HepG2 (cell line): ENCODE results near the gene MYO18A. TPM values are rescaled to one million over a fixed set of nuclear protein-coding genes. Genes with fewer than 3 reads are reported as not detected.

Source experiments
- ATAC-seq: fragments of 200-7000 bp; cut with Tn5 transposase; 3 replicates; pipeline ENCODE4 v1.9.1; 2020; ENCODE audit warnings: mild to moderate bottlenecking, moderate library complexity
- BruUV-seq: library from RNA; stranded (reverse); fragments of 400-500 nt; replicated peaks from 2 replicates; lab custom pipeline; 2021; lab: Mats Ljungman, UMichigan
- CTCF ChIA-PET: fragments of 300-600 bp; formaldehyde crosslinking; extraction: SDS; loops from one replicate; lab custom pipeline; 2021; ENCODE audit warnings: low total read pairs, inconsistent platforms, low intra/inter-chr PET ratio; lab: Yijun Ruan, JAX
- POLR2A ChIA-PET: fragments of 350-600 bp; sonication (Branson Sonifier 250); formaldehyde crosslinking; loops from one replicate; lab custom pipeline; 2020; ENCODE audit warnings: antibody characterized with exemption, inconsistent platforms; lab: Yijun Ruan, JAX
- DNase-seq: peaks from one replicate; pipeline ENCODE4 v3.0.0-alpha.2; 2015; ENCODE audit warnings: low spot score
- FAIRE-seq: peaks from 3 replicates; lab custom pipeline; 2011; peaks lifted over from hg19 to GRCh38; lab: Jason Lieb, UNC
- H2AFZ ChIP-seq: one replicate; pipeline ENCODE4 v1.6.1; 2011; ENCODE audit warnings: low read length, inconsistent platforms
- H3K27ac ChIP-seq: fragments of 300-600 bp; 3 replicates; pipeline ENCODE4 v1.8.0; 2011; ENCODE audit warnings: mixed run types, mild to moderate bottlenecking, mixed read lengths, low read length, inconsistent platforms; ENCODE audit not compliant: insufficient read depth; ENCODE audit errors: extremely low read length
- H3K27me3 ChIP-seq, 2 experiments: fragments of 200-600 bp in 1 of 2; 2 replicates in 1 of 2; 3 replicates in 1 of 2; pipeline versions ENCODE4 v1.6.0 to v1.8.0; 2011; ENCODE audit warnings: low read length in 2 of 2, mild to moderate bottlenecking in 2 of 2, moderate library complexity in 2 of 2, inconsistent platforms in 1 of 2; ENCODE audit not compliant: insufficient read depth in 2 of 2, control insufficient read depth in 1 of 2
- H3K36me3 ChIP-seq, 2 experiments: fragments of 200-600 bp in 1 of 2; replicated peaks in 1 of 2; 2 replicates in 1 of 2; 3 replicates in 1 of 2; pipeline versions ENCODE4 v1.5.1 to v1.8.0; 2011; ENCODE audit warnings: low read length in 2 of 2, inconsistent platforms in 1 of 2; ENCODE audit not compliant: insufficient read depth in 2 of 2, control insufficient read depth in 1 of 2
- H3K4me1 ChIP-seq: 2 replicates; pipeline ENCODE4 v1.5.1; 2012; ENCODE audit warnings: low read length, inconsistent platforms; ENCODE audit not compliant: insufficient read depth
- H3K4me2 ChIP-seq: 2 replicates; pipeline ENCODE4 v1.6.0; 2011; ENCODE audit warnings: low read depth, low read length, inconsistent platforms
- H3K4me3 ChIP-seq, 3 experiments: fragments of 200-600 bp in 1 of 3; sonication (generic), shearing (Covaris generic) in 1 of 3; replicated peaks in 1 of 3; 2 replicates each; pipeline ENCODE4 v1.5.1; 2011 to 2016; ENCODE audit warnings: low read length in 3 of 3, inconsistent platforms in 2 of 3, low read depth in 2 of 3, mild to moderate bottlenecking in 2 of 3, control low read depth in 1 of 3, mixed read lengths in 1 of 3; ENCODE audit not compliant: insufficient read depth in 1 of 3
- H3K79me2 ChIP-seq: one replicate; pipeline ENCODE4 v1.6.1; 2011; ENCODE audit warnings: low read length, inconsistent platforms; ENCODE audit not compliant: insufficient read depth
- H3K9ac ChIP-seq: 2 replicates; pipeline ENCODE4 v1.6.0; 2011; ENCODE audit warnings: mild to moderate bottlenecking, low read depth, low read length, inconsistent platforms; ENCODE audit not compliant: insufficient read depth
- H3K9me3 ChIP-seq: 2 replicates; pipeline ENCODE4 v1.5.1; 2012; ENCODE audit warnings: mild to moderate bottlenecking, low read length
- H4K20me1 ChIP-seq: 2 replicates; pipeline ENCODE4 v1.6.0; 2011; ENCODE audit warnings: inconsistent platforms, mild to moderate bottlenecking, low read length, moderate library complexity; ENCODE audit not compliant: insufficient read depth
- BORCS8-MEF2B ChIP-seq: sonication (generic); formaldehyde crosslinking; IDR thresholded peaks from 2 replicates; pipeline ENCODE4 v1.8.0; 2022; ENCODE audit warnings: mild to moderate bottlenecking, missing genetic modification reagents
- HHEX ChIP-seq: IDR thresholded peaks from 2 replicates; pipeline ENCODE4 v1.6.1; 2016; ENCODE audit warnings: control low read depth
- HNF4A ChIP-seq: sonication (generic); formaldehyde crosslinking; IDR thresholded peaks from 2 replicates; pipeline ENCODE4 v1.4.0; 2020; ENCODE audit warnings: missing genetic modification reagents
- HNRNPUL1 ChIP-seq: fragments of 200-400 bp; formaldehyde crosslinking; IDR thresholded peaks from 2 replicates; pipeline ENCODE4 v1.6.1; 2017; ENCODE audit warnings: low read depth, mild to moderate bottlenecking, low read length, moderate library complexity
- LCORL ChIP-seq, 2 experiments: fragments of 450-650 bp in 1 of 2; sonication (generic) in 1 of 2; formaldehyde crosslinking in 1 of 2; IDR thresholded peaks; 2 replicates each; pipeline versions ENCODE4 v1.5.0 to v1.6.1; 2017 to 2020; ENCODE audit warnings: antibody characterized with exemption in 1 of 2, missing genetic modification reagents in 1 of 2
- SMARCC2 ChIP-seq: fragments of 450-650 bp; IDR thresholded peaks from 2 replicates; pipeline ENCODE4 v1.6.1; 2017; ENCODE audit warnings: antibody characterized with exemption, mild to moderate bottlenecking
- STAT5B ChIP-seq: sonication (generic); formaldehyde crosslinking; IDR thresholded peaks from 2 replicates; pipeline ENCODE4 v1.4.0; 2020; ENCODE audit warnings: missing genetic modification reagents
- ZBTB14 ChIP-seq: sonication (generic); formaldehyde crosslinking; IDR thresholded peaks from 2 replicates; pipeline ENCODE4 v1.4.0; 2020; ENCODE audit warnings: missing genetic modification reagents
- ZFP36L2 ChIP-seq: sonication (generic); formaldehyde crosslinking; IDR thresholded peaks from 2 replicates; pipeline ENCODE4 v1.4.0; 2020; ENCODE audit warnings: missing genetic modification reagents
- ZIK1 ChIP-seq: sonication (generic); formaldehyde crosslinking; IDR thresholded peaks from 2 replicates; pipeline ENCODE4 v1.5.0; 2020; ENCODE audit warnings: mild to moderate bottlenecking, low read depth, missing genetic modification reagents, borderline replicate concordance
- ZNF232 ChIP-seq: sonication (generic); formaldehyde crosslinking; IDR thresholded peaks from 2 replicates; pipeline ENCODE4 v1.4.0; 2020; ENCODE audit warnings: missing genetic modification reagents, borderline replicate concordance
- ZNF331 ChIP-seq: sonication (generic); formaldehyde crosslinking; IDR thresholded peaks from 2 replicates; pipeline ENCODE4 v1.4.0; 2020; ENCODE audit warnings: missing genetic modification reagents
- ZNF333 ChIP-seq: sonication (generic); formaldehyde crosslinking; IDR thresholded peaks from 2 replicates; pipeline ENCODE4 v1.4.0; 2020; ENCODE audit warnings: mild to moderate bottlenecking, missing genetic modification reagents, borderline replicate concordance
- ZNF567 ChIP-seq: sonication (generic); formaldehyde crosslinking; IDR thresholded peaks from 2 replicates; pipeline ENCODE4 v1.8.1; 2023; ENCODE audit warnings: mild to moderate bottlenecking, missing genetic modification reagents, borderline replicate concordance
- ZNF577 ChIP-seq: sonication (generic); formaldehyde crosslinking; IDR thresholded peaks from 2 replicates; pipeline ENCODE4 v1.4.0; 2020; ENCODE audit warnings: mild to moderate bottlenecking, low read depth, missing genetic modification reagents, borderline replicate concordance
- ZSCAN9 ChIP-seq: IDR thresholded peaks from 2 replicates; pipeline ENCODE4 v1.6.1; 2016; ENCODE audit warnings: borderline replicate concordance
- WGBS: methylation state at CpG from one replicate; pipeline ENCODE4 v1.1.6; 2017; ENCODE audit warnings: low lambda C conversion rate; 5-methylcytosine and 5-hydroxymethylcytosine counted together
- in situ Hi-C: cut with HindIII; loops from 2 replicates; pipeline ENCODE4 v1.10.0; 2017; ENCODE audit warnings: low pct_unique_long_range_greater_than_20kb; ENCODE audit not compliant: extremely low pct_ligation_motif_present
- intact Hi-C: fragments of 100-400 bp; cut with micrococcal nuclease; formaldehyde crosslinking; loops from one replicate; pipeline ENCODE4 v1.10.0; 2022; ENCODE audit not compliant: unreplicated experiment
- polyA plus RNA-seq, 8 experiments: library from polyadenylated mRNA; depleted of rRNA in 3 of 8; stranded (reverse) in 7 of 8; unstranded in 1 of 8; fragments of >200 nt; fragmentation: Illumina TruSeq in 4 of 8; extraction: Trizol in 4 of 8; gene quantifications; 2 replicates each; pipeline versions ENCODE4 v1.2.1 to v1.2.3, GENCODE V29; 2011 to 2016; ENCODE audit warnings: low read depth in 4 of 8, missing spikeins in 1 of 8, mixed read lengths in 1 of 8; ENCODE audit not compliant: insufficient read depth in 1 of 8
- total RNA-seq, 5 experiments: library from RNA; depleted of rRNA; stranded (reverse); fragments of >200 nt; fragmentation: Illumina TruSeq; extraction: Trizol; gene quantifications; 2 replicates each; pipeline ENCODE4 v1.2.3, GENCODE V29; 2016; ENCODE audit warnings: low read depth in 1 of 5

The MYO18A gene
- total and polyA plus RNA-seq, 2 of the 13 experiments (the other 11 are each of a cell fraction or from before 2014, with no cell fraction given) = 16.8 to 24.8 TPM

- FAIRE-seq (no peak), DNase-seq (no peak), ATAC-seq (no peak)
- no peaks in the 10 kb centered on the region for H3K27me3 ChIP-seq
- ChIA-PET POLR2A (interaction anchor here (21.6 kb wide), 1 partner anchor 16 kb away, joined by 618 read pairs; the partner anchor contains the start of gene MYO18A), CTCF (no interaction called here)
- peaks cover 57% of the 10 kb centered on the region for H3K4me1 ChIP-seq
- no TSS peak for BruUV-seq
- in situ Hi-C loops = no loop called here
- H3K79me2 ChIP-seq = peaks cover 69% of the 10 kb centered on the region
- H3K36me3 ChIP-seq = peaks cover 22 to 52% of the 10 kb centered on the region in 2 experiments
- no peaks in the 10 kb centered on the region for H3K9me3 ChIP-seq
- no peak overlapping the region for H3K4me2 ChIP-seq
- 75% methylated on average over 11 of the region's 11 CpGs for WGBS
- peak overlapping the region; percentile 40 for H3K27ac ChIP-seq
- H3K4me3 ChIP-seq = no peak overlapping the region
- H2AFZ ChIP-seq = no peak overlapping the region
- intact Hi-C loops = no loop called here
- H3K9ac ChIP-seq = no peak overlapping the region
- TF ChIP-seq ZBTB14 (CRISPR knock-in tag) (no peak), LCORL (IDR thresholded peaks at IDR 0.05) (no peak), LCORL (CRISPR knock-in tag; IDR thresholded peaks at IDR 0.05) (no peak), HNF4A (0 out of 2 replicates have a peak, but pooled peaks have one; percentile 13), ZNF331 (CRISPR knock-in tag) (no peak)
- peaks cover 19% of the 10 kb centered on the region for H4K20me1 ChIP-seq
Observed at GRCh38 chr17:29162082-29162908, 17.9 kb downstream of the MYO18A start.

- BruUV-seq = no TSS peak
- Histone ChIP-seq H3K4me3 (no peak overlapping the region), H3K79me2 (peaks cover 83% of the 10 kb centered on the region), H3K9me3 (no peaks in the 10 kb centered on the region), H4K20me1 (peaks cover 18% of the 10 kb centered on the region), H3K27me3 (no peaks in the 10 kb centered on the region), H3K9ac (peak overlapping the region; percentile 54; the same call in 1 of the 2 replicates), H3K4me1 (peaks cover 77% of the 10 kb centered on the region), H3K27ac (peak overlapping the region; percentile 73), H3K4me2 (peak overlapping the region; percentile 71), H3K36me3 (peaks cover 9 to 36% of the 10 kb centered on the region in 2 experiments), H2AFZ (no peak overlapping the region)
- no peak for ATAC-seq
- in situ Hi-C loops (no loop called here), intact Hi-C loops (no loop called here)
- ChIA-PET CTCF (no interaction called here), POLR2A (interaction anchor here (2.1 to 21.6 kb wide), 2 partner anchors 11 to 18 kb away, joined by 7 to 618 read pairs; partner anchors contain the start of gene MYO18A)
- FAIRE-seq = no peak
- no peak for DNase-seq
- WGBS = 8% methylated on average over 2 of the region's 2 CpGs
- TF ChIP-seq ZIK1 = no peak
- no peak for TF ChIP-seq ZFP36L2 (CRISPR knock-in tag)
- no peak for TF ChIP-seq HNRNPUL1
- TF ChIP-seq STAT5B (CRISPR knock-in tag) = no peak
- TF ChIP-seq HHEX (CRISPR knock-in tag) = no peak
- TF ChIP-seq ZNF232 = no peak
- TF ChIP-seq ZNF567 (CRISPR knock-in tag) = no peak
- TF ChIP-seq ZNF577 (CRISPR knock-in tag) = no peak
- TF ChIP-seq ZNF333 (CRISPR knock-in tag) = no peak
- no peak for TF ChIP-seq ZSCAN9
- no peak for TF ChIP-seq BORCS8-MEF2B (CRISPR knock-in tag)
- TF ChIP-seq SMARCC2 = no peak
Observed at GRCh38 chr17:29160253-29160652, 19.9 kb downstream of the MYO18A start.
